ENCODE results near the gene HILPDA.
"Not testable (repeated sequence)": the region's sequence is repeated elsewhere in the genome, so short reads cannot be mapped to it uniquely, and the experiment has no call there.

HILPDA gene

GRCh38 chr7:128434413-128435326 lies 21.0 kb upstream of the HILPDA start:
- no peak for DNase-seq

DNA sequence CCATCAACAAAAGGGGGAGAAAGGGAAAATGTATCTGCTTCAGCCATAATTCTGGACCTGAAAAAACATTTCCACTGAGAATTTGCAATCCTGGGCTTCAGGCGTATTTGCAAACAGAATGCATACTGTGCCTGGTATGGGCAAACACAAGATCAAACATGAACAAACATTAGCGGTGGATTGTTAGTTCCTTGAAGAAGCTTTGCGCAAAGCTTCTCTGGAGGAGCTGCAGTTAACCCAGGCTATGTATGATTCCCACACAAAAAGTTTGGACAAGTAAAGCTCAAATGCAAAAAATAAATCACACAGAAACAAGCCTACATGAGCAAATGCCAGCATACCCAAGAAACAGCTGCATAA lies 20.4 kb upstream of the HILPDA start:
- DNase-seq = no peak

- no peak for DNase-seq
Measured at GRCh38 chr7:128437426-128438332, 18.0 kb upstream of the HILPDA start.

DNA sequence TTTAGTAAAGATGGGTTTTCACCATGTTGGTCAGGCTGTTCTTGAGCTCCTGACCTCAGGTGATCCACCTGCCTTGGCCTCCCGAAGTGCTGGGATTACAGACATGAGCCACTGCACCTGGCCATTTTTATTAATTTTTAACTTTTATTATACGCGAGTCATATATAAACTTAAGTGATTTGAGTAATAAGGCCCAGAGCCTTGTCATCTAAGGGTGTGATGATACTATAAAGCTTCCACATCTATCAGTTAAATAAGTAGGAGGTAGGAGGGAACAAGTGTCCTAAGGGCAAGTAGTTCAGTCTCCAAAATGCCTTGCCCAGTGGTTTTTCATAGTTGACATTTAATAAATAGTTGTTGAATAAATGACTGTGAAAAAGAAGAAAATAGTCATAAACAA lies 13.3 kb upstream of the HILPDA start:
- DNase-seq = no peak

- DNase-seq = no peak
Measured at GRCh38 chr7:128443831-128444600, 11.7 kb upstream of the HILPDA start.

DNA sequence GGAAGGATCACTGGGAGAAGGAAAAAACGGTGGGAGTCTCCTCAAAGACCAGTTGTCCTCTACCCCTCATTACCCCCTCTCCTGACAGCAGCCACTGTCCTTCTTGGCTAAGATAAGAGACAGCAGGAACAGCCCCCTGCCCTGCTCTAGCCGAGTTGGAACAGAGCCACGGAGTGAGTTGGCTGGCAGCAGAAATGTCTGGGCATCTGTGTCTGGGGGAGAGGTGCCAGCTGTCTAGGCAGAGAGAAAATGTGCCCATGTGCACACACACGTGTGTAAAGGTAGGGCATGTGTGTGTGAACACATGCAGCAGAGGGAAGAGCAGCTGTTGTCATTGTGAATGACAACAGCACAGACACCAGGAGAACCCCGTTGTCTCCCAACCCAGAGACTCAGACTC lies 9.4 kb upstream of the HILPDA start:
- no peak for DNase-seq

- no peak for DNase-seq
Measured at GRCh38 chr7:128447941-128448564, 7.6 kb upstream of the HILPDA start.

GRCh38 chr7:128448751-128449302 lies 6.9 kb upstream of the HILPDA start:
- no peak for DNase-seq

GRCh38 chr7:128450409-128450808 lies 5.3 kb upstream of the HILPDA start:
- DNase-seq = no peak

DNA sequence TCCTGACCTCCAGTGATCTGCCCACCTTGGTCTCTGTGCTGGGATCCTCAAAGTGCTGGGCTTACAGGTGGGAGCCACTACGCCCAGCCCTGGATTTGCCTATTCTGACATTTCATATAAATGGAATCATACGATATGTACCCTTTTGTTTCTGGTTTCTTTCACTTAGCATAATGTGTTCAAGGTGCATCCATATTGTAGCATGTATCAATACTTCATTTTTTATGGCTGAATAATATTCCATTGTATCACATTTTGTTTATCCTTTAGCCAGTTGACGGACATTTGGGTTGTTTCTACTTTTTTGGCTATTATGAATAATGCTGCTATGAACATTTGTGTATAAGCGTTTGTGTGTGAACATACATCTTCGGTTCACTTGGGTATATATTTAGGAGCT lies 4.8 kb upstream of the HILPDA start:
- no peak for DNase-seq

DNA sequence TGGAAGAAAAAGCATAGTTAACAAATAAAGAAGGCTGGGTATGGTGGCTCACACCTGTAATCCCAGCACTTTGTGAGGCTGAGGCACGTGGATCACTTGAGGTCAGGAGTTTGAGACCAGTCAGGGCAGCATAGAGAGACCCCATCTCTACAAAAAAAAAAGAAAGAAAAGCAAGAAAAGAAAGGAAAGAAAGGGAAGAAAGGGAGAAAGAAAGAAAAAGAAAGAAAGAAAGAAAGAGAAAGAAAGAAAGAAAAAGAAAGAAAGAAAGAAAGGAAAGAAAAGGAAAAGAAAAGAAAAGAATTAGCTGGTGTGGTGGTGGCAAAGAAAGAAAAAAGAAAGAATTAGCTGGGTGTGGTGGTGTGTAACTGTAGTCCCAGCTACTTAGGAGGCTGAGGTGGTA lies 3.1 kb upstream of the HILPDA start:
- DNase-seq = no peak

GRCh38 chr7:128453836-128454804 lies 1.6 kb upstream of the HILPDA start:
- no peak for DNase-seq

GRCh38 chr7:128454808-128455542 lies 703 bp upstream of the HILPDA start:
- no peak for DNase-seq

DNA sequence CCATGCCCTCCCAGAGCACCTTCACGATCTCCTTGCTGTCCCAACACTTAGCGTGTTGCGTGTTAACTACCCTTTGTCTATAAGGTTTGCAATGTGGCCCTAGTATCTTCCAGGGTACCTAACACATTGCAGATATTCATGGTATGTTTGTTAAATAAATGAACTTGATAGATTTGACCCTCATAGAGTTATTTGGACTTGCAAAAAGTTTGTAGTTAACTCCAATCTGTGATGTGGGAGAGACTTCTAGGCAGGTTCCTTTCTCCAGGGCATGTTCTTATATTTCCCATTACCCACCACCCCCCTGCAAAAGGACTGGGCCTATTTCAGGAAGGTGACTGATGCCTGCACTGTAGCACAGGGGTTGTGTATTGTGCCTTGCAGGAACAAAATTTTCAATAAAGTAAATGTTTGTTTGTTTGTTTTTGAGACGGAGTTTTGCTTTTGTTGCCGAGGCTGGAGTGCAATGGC lies 612 bp downstream of the HILPDA start:
- DNase-seq = no peak

DNA sequence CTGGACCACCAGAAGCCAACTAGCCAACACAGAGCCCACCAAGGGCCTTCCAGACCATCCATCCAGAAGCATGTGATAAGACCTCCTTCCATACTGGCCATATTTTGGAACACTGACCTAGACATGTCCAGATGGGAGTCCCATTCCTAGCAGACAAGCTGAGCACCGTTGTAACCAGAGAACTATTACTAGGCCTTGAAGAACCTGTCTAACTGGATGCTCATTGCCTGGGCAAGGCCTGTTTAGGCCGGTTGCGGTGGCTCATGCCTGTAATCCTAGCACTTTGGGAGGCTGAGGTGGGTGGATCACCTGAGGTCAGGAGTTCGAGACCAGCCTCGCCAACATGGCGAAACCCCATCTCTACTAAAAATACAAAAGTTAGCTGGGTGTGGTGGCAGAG lies 1.7 kb downstream of the HILPDA start:
- not testable (repeated sequence) for DNase-seq

DNA sequence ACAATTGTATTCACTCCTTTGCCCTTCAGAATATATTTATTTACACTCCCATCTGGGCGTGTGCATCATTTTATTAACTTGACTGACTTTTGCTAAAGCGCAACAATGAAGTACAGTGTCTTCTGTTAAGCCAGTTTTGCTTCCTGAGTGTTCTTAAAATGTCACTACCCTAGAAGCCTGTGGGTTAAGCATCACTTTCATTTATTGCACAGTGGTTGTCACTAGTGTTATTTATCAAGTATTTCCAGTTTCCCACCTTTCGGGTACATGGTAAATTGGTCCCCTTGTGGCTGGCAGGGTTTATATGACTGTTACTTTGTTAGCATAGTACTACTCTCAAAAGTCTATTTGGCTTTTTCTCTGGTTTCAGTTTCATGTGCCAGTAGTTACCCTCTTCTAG lies 3.3 kb downstream of the HILPDA start:
- DNase-seq = no peak

- DNase-seq = peak; percentile 31 to 66
Measured at GRCh38 chr7:128459394-128459878, 3.8 kb downstream of the HILPDA start.

DNA sequence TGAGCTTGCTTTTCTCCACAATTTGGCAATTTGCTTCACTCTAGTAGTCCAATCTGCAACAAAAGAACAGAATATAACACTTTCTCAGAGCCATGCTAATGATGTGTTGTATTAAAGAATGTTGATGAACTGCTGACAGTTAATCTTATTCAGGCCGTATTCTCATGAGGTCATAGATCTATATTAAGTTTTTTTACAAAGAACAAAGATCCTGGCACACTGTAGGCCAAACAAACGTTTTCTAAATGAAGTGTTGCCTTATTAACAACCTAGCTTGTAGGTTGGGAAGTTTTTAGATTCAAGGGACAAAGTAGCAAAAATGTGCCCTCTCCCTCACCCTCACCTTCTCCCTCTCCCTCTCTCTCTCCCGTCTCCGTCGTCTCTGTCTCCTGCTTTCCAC lies 6.8 kb downstream of the HILPDA start:
- DNase-seq = no peak

GRCh38 chr7:128463345-128463744 lies 7.7 kb downstream of the HILPDA start:
- DNase-seq = not testable (repeated sequence)

GRCh38 chr7:128463933-128464332 lies 8.3 kb downstream of the HILPDA start:
- DNase-seq = not testable (repeated sequence)

Data from stimulated activated CD4-positive, alpha-beta T cell treated with anti-CD3 and anti-CD28 coated beads, Interleukin-4, amount 100 ng/mL, for 4 hours (primary cell).